Hepatocyte (in vitro differentiated cells): Measurements from ENCODE around the gene SMPDL3B.

Experiments used
- CTCF ChIP-seq: fragments of 200-600 bp; sonication (generic); IDR thresholded peaks from 2 replicates; pipeline ENCODE4 v1.5.1; 2016; ENCODE audit warnings: antibody characterized with exemption, mild to moderate bottlenecking; ENCODE audit not compliant: poor library complexity
- EZH2 ChIP-seq: fragments of 200-600 bp; sonication (generic); IDR thresholded peaks from 2 replicates; pipeline ENCODE4 v1.6.1; 2016; ENCODE audit warnings: antibody characterized with exemption, mild to moderate bottlenecking, borderline replicate concordance
- EZH2phosphoT487 ChIP-seq: fragments of 200-600 bp; sonication (generic); IDR thresholded peaks from one replicate; pipeline ENCODE4 v1.6.1; 2018; ENCODE audit warnings: antibody characterized with exemption, mild to moderate bottlenecking, low read depth, moderate library complexity; ENCODE audit not compliant: unreplicated experiment, severe bottlenecking

GRCh38 chr1:27967106-27967883 lies 32.5 kb downstream of the SMPDL3B start:
- TF ChIP-seq CTCF (no peak), EZH2 (no peak), EZH2phosphoT487 (no peak)
